AG04450 (cell line): ENCODE results near the gene GJD2. TPM values are rescaled to one million over a fixed set of nuclear protein-coding genes. Genes with fewer than 3 reads are reported as not detected.

ENCODE experiments used
- CTCF ChIA-PET: fragments of 300-600, 350-600 bp; formaldehyde crosslinking; extraction: SDS; loops from one replicate; lab custom pipeline; 2022; ENCODE audit warnings: antibody characterized with exemption, inconsistent platforms; lab: Charles Lee
- POLR2A ChIA-PET: fragments of 350-600 bp; formaldehyde crosslinking; extraction: SDS; loops from one replicate; lab custom pipeline; 2021; ENCODE audit warnings: antibody characterized with exemption, inconsistent platforms; lab: Yijun Ruan, JAX
- DNase-seq: peaks from one replicate; pipeline ENCODE4 v3.0.0-alpha.2; 2011; ENCODE audit warnings: low read depth, low spot score
- H3K27ac ChIP-seq: one replicate; pipeline ENCODE4 v1.5.1; 2012; ENCODE audit warnings: low read depth, low read length, control low read depth
- H3K27me3 ChIP-seq: one replicate; pipeline ENCODE4 v1.6.0; 2012; ENCODE audit warnings: low read length; ENCODE audit not compliant: control insufficient read depth, insufficient read depth
- H3K4me3 ChIP-seq: 2 replicates; pipeline ENCODE4 v1.5.1; 2011; ENCODE audit warnings: mild to moderate bottlenecking, low read depth, low read length, control low read depth
- H3K9me3 ChIP-seq: 2 replicates; pipeline ENCODE4 v1.5.1; 2012; ENCODE audit warnings: low read length; ENCODE audit not compliant: control insufficient read depth, insufficient read depth
- polyA plus RNA-seq: library from polyadenylated mRNA; depleted of rRNA; stranded (reverse); fragments of >200 nt; gene quantifications from 2 replicates; pipeline ENCODE4 v1.2.3, GENCODE V29; 2011; rRNA removed
- TF ChIP-seq, protein P1 (sequence below): IDR thresholded peaks from 2 replicates; pipeline ENCODE4 v1.5.1; 2011; ENCODE audit warnings: low read depth, low read length, control low read depth, inconsistent platforms

Gene GJD2
- polyA plus RNA-seq, 1 experiment: not detected

DNA sequence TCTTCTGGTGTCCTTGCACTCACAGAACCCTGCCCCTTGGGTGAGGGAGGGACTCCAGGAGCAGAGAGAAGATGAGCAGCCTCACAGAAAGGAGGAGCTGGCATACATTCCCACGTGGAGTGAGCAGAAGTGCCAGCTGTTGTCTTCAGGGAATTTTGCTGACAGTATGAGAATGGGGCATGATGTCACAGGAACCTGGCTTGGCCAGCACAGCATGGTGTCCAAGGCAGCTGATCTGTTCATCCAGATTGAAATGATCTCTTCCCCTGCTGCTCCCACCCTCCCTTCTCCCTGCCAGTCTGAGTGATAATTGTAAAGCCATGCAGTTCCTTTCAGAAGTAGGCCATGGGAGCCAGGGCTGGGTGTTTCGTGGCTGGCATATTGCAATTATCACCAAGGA is 53.3 kb downstream of the GJD2 start:
- no peak overlapping the region for H3K27ac ChIP-seq
- TF ChIP-seq, protein P1, sequence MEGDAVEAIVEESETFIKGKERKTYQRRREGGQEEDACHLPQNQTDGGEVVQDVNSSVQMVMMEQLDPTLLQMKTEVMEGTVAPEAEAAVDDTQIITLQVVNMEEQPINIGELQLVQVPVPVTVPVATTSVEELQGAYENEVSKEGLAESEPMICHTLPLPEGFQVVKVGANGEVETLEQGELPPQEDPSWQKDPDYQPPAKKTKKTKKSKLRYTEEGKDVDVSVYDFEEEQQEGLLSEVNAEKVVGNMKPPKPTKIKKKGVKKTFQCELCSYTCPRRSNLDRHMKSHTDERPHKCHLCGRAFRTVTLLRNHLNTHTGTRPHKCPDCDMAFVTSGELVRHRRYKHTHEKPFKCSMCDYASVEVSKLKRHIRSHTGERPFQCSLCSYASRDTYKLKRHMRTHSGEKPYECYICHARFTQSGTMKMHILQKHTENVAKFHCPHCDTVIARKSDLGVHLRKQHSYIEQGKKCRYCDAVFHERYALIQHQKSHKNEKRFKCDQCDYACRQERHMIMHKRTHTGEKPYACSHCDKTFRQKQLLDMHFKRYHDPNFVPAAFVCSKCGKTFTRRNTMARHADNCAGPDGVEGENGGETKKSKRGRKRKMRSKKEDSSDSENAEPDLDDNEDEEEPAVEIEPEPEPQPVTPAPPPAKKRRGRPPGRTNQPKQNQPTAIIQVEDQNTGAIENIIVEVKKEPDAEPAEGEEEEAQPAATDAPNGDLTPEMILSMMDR: no peak
- POLR2A ChIA-PET: no interaction called here

More for the DNA sequence above, 53.3 kb downstream of the GJD2 start:
- H3K9me3 ChIP-seq: no peaks in the 10 kb centered on the region
- CTCF ChIA-PET: no interaction called here
- H3K4me3 ChIP-seq: no peak overlapping the region
- H3K27me3 ChIP-seq: no peaks in the 10 kb centered on the region
- no peak for DNase-seq

Other genes with a start within 250 kb of the GJD2 start
- 21.3 and 25.6 TPM in 2 replicates for gene GOLGA8B, start 171.3 kb downstream of the GJD2 start, polyA plus RNA-seq
- gene ACTC1, start 40.6 kb upstream of the GJD2 start, polyA plus RNA-seq: 0.46 and 0.48 TPM in 2 replicates
- 25.2 and 32.9 TPM in 2 replicates for gene AQR, start 214.7 kb upstream of the GJD2 start, polyA plus RNA-seq
- gene ZNF770, start 233.3 kb upstream of the GJD2 start, polyA plus RNA-seq: 20.2 and 26.9 TPM in 2 replicates